HUDEP-2 (cell line): ENCODE measurements around the gene SSUH2.
"Not testable (repeated sequence)": the region's sequence is repeated elsewhere in the genome, so short reads cannot be mapped to it uniquely, and the experiment has no call there.

Experiments used
- DNase-seq, 76 experiments: peaks; one replicate each; lab custom pipeline; 2025; ENCODE audit not compliant: unreplicated experiment in 76 of 76; lab: John Stamatoyannopoulos, UW

Gene SSUH2

DNA sequence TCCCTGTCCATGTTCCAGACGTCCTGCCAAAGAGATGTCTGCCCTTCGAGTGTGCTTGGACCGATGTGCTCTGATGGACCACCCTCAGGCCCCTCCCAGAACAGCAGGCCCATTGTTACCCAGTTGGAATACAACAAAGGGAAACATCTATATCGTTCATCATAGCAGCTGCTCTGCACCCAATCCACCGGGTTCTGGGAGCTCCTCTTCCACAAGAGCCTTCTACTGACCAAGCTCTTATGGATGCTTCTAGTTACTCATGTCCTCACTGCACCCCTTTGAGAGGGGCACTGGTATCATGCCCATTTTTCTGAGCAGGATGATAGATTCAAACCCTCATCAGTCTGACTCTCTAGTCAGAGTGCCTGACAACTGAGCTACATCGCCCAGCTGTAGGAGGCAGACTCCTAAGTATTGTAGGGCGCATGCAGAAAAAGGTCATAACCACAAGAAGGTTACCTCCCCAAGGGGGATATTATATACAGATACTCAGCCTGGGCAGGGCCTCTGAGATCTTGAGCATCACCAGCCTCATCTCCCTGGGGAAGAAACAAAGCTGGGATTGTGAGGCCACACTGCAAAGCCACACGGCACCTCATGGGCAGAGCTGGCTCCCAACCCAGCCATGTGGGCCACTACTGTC, at the start of gene SSUH2:
Gene SSUH2, minus strand, starts transcription at position 51 of the 643 bp plus-strand sequence. Its CDS starts 40 bp downstream, at position 11.
- DNase-seq: no peak

DNA sequence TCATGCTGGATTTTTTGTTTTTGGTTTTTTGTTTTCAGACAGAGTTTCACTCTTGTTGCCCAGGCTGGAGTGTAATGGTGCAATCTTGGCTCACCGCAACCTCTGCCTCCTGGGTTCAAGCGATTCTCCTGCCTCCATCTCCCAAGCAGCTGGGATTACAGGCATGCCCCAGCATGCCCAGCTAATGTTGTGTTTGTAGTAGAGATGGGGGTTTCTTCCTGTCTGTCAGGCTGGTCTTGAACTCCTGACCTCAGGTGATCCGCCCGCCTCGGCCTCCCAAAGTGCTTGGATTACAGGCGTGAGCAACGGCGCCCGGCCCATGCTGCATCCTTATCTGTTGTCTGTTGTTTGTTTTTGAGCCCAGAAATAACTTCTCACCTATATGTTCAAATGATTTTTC, 46.7 kb upstream of the SSUH2 start:
- DNase-seq: not testable (repeated sequence)

DNA sequence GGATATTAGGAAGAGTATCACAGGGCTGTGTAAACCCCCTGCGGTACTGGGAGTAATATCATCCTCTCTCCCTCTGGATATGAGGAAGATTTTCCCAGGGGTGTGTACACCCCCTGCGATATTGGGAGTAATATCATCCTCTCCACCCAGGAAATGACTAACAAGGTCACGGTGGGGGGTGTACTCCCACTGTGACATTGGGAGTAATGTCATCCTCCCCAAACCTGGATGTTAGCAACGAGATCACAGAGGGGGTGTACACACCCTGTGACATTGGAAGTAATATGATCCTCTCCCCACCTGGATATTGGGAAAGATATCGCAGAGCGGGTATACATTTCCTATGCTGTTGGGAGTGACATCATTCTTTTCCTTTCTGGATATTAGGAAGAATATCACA, 40.4 kb upstream of the SSUH2 start:
- DNase-seq: not testable (repeated sequence)

GRCh38 chr3:8682850-8683574, 38.4 kb upstream of the SSUH2 start:
- DNase-seq: not testable (repeated sequence)

DNA sequence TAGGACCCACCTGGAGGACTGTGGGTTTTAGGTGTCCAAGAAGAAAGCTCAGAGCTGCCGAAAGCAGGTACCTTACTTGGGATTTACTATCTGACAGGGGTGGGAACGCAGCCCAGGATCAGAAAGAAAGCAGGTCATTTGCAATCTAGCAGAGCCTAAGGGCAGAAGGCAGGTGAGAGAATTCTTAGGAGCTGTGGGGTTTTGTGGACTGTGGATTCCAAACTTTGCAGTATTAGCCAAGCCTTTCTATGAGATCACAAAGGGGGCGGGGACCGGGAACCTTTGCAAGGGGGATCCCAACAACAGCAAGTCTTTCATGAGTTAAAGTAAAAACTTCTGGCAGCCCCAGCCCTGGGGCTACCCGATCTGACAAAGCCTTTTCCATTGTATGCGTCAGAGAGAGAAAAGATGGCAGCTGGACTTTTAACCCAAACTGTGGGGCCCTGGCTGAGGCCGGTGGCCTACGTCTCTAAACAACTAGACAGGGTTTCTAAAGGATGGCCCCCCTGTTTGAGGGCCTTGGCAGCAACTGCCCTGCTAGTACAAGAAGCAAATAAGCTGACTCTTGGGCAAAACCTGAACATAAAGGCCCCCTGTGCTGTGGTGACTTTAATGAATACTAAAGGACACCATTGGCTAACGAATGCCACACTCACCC, 37.4 kb upstream of the SSUH2 start:
- DNase-seq: not testable (repeated sequence)

GRCh38 chr3:8681349-8681748, 36.8 kb upstream of the SSUH2 start:
- DNase-seq: no peak

GRCh38 chr3:8679817-8680553, 35.4 kb upstream of the SSUH2 start:
- not testable (repeated sequence) for DNase-seq

- no peak for DNase-seq
These were observed 34.2 kb upstream of the SSUH2 start for GRCh38 chr3:8678751-8679150.

- not testable (repeated sequence) for DNase-seq
These were observed 32.7 kb upstream of the SSUH2 start for GRCh38 chr3:8677258-8677657.

GRCh38 chr3:8675591-8675990, 31.0 kb upstream of the SSUH2 start:
- DNase-seq: not testable (repeated sequence)

DNA sequence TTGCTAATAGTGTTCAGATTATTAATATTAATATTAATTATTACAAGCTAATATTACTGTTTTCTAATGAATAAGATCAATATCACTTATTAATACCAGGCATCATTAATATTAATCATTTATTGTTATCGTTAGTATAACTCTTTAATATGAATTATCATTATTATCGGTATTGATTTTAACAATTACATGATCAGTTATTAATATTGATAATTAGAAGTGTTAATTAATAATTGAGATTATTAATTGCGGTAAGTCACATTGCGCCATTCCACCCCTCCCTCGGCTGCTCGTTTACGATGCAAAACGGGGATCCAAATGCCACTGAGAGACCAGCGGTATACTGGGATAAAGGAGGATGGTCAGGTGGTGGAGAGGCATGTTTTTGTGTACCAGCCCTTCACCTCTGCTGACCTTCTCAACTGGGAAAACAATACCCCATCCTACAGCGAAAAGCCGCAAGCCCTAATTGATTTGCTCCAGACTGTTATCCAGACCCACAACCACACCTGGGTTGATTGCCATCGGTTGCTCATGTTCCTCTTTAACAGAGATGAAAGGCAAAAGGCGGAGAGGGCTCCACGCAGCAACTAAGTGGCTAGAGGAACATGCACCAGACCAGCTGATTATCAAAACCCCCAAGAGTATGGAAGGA, 28.6 kb upstream of the SSUH2 start:
- no peak for DNase-seq

GRCh38 chr3:8669019-8669418, 24.4 kb upstream of the SSUH2 start:
- no peak for DNase-seq

DNA sequence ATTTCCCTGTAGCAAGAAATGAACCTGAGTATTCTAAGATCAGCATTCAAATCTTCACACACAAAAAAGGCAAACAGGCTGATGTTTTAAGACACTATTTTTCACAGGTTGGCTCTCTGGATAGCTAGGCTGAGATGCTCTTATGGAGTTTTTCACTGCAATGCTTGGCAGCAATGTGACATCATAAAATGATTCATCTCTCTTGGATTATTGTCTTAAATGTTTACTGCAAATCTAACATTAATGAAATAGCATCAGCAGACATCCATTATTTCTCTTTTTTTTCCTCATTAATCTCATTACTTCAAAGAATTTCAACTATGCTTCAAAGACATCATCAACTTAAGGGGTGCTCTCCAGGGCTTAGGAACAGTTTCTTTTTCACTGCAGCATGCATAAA, 23.6 kb upstream of the SSUH2 start:
- DNase-seq: no peak

DNA sequence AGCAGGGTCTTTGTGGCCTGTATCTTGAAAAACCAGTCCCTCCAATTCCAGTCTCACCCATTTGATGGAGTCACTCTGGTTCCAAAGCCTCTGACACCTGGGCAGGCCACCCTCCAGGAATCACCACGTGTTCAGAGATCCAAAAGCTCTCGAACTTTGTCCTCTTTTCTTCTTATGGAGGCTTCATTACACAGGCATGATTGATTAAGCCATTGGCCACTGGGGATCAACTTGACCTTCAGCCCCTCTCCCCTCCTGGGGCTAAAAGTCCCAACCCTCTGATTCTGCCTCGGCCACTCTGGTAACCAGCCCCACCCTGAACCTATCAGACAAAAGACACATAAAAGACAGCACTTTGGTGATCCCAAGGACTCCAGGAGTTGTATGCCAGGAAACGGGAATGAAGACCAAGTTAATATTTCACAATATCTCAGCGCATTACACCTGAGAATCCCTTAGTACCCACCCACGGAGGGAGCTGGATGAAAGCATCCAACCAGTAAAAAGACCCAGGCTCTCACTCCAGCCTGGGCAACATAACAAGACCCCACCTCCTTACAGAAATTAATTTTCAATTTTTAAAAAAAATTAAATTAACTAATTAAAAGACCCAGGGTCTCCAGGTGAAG, 23.0 kb upstream of the SSUH2 start:
- no peak for DNase-seq

DNA sequence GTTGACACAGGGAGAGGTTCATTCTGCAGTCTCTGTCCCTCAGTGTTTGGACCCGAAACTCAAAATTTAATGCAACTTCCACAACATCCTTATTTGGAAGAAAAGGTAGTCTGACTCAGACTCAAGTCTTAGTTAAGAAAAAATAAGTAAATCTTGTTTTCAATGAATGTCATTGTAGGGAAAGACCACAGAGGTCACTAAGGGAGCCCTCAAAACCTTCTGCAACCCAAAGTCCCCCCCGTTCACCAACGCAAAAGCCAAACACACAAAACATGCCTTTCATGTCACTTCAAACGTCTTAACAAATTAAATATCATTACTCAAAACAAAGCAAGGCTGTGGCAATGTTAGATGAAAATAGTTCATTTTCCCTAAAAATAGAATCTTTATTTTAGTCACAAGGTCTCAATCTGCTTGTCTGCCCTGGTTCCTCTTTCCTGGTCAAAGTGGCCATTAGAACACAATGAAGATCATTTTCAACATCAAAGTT, 20.9 kb upstream of the SSUH2 start:
- no peak for DNase-seq

GRCh38 chr3:8663177-8664061, 18.8 kb upstream of the SSUH2 start:
- peak in 60 of 76 experiments; percentile 4 to 70 (median 31) for DNase-seq

GRCh38 chr3:8662594-8662993, 18.0 kb upstream of the SSUH2 start:
- no peak for DNase-seq

- DNase-seq: no peak
These were observed 15.8 kb upstream of the SSUH2 start for GRCh38 chr3:8660175-8661118.
